ENCODE measurements around the gene PLEKHA4. TPM values are rescaled to one million over a fixed set of nuclear protein-coding genes. Genes with fewer than 3 reads are reported as not detected.
"Not testable (repeated sequence)": the region's sequence is repeated elsewhere in the genome, so short reads cannot be mapped to it uniquely, and the experiment has no call there.

The PLEKHA4 gene
- total RNA-seq, 1 donor from 2014 or later = 106 TPM

DNA sequence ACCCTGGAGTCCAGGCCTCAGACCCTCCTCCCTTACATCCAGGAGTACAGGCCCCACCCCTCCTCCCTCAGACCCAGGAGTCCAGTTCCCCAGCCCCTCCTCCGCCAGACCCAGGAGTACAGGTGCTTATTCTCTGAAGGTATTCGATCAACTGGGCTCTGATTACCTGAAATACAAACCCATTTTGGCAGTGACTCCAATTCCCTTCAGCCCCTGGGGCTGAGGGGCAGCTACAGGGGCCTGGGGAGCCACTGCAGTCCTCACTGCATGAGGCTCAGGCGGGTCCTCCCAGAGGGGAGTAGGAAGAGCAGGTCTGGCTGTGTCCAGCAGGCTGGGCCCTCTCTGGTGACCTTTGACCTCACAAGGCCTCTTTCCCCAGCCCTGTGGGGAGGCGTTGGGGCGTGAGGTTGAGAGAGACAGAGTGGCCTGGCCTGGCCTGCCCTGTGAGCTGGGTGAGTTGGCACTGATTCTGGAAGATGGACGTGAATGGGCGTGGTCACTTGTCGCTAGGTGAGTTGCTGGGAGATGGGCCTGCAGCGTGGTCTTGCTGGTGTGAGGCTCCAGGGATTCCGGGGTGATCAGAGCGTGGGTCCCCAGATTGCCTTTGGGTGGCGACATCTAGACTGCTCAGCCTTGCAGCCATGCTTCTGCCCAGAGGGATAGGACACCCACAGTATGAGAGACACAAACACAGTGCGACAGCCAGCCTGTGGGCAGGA is 60.7 kb downstream of the PLEKHA4 start:
- no peak for DNase-seq (ENCODE audit: low spot score)
- intact Hi-C loops (cut with DNase I) = no loop called here

GRCh38 chr19:48806818-48807589 is 61.4 kb downstream of the PLEKHA4 start:
- DNase-seq (ENCODE audit: low spot score) = no peak
- intact Hi-C loops (cut with DNase I) = no loop called here

DNA sequence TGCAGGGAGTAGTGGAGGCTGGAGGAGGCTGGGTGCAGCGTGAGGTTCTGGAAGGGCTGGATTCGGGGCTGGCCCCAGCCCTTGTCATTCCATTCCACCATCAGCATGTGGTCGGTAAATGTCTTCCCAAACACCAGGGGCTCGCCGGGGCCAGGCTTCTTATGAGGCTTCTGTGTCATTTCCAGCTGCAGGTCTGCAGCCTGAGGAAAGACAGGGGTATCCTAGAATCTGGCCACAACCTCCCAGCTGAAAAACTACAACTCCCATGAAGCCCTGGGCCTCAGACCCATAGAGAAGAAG is 61.9 kb downstream of the PLEKHA4 start:
- intact Hi-C loops (cut with DNase I) = no loop called here

GRCh38 chr19:48805452-48805851 is 63.0 kb downstream of the PLEKHA4 start:
- no peak for DNase-seq (ENCODE audit: low spot score)
- intact Hi-C loops (cut with DNase I) = no loop called here

More for the DNA sequence above, 61.9 kb downstream of the PLEKHA4 start:
- no peak for DNase-seq (ENCODE audit: low spot score)

GRCh38 chr19:48804496-48804895 is 63.9 kb downstream of the PLEKHA4 start:
- DNase-seq (ENCODE audit: low spot score) = no peak
- intact Hi-C loops (cut with DNase I) = no loop called here

- intact Hi-C loops (cut with DNase I) = no loop called here
Observed at GRCh38 chr19:48802623-48803022, 65.8 kb downstream of the PLEKHA4 start.

GRCh38 chr19:48799358-48800300 is 68.8 kb downstream of the PLEKHA4 start:
- intact Hi-C loops (cut with DNase I) = loop anchor here (5.0 kb wide), 1 partner anchor 168 kb away; the partner anchor contains the start of gene FTL
- DNase-seq (ENCODE audit: low spot score) = no peak

More at GRCh38 chr19:48802623-48803022, 65.8 kb downstream of the PLEKHA4 start:
- DNase-seq (ENCODE audit: low spot score) = no peak

DNA sequence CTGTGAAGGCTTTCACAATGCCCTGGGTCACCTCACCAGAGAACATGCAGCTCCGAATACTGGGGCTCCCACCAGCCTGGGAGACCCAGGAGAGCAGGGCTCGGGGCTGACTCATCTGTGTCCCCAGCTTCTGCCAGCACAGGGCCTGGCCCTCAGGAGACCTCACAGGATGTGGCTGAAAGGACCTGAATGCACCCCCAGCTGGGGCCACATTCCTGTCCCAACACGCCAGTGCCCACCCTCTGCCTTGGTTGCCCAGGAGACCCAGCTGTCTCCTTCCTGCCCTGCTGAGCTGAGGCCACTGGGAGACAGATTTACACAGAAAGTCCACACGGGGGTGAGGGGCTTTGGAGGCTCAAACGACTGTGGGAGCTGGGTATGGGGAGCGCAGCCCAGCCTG is 69.5 kb downstream of the PLEKHA4 start:
- DNase-seq (ENCODE audit: low spot score) = no peak
- intact Hi-C loops (cut with DNase I) = loop anchor here (5.0 kb wide), 1 partner anchor 168 kb away; the partner anchor contains the start of gene FTL

DNA sequence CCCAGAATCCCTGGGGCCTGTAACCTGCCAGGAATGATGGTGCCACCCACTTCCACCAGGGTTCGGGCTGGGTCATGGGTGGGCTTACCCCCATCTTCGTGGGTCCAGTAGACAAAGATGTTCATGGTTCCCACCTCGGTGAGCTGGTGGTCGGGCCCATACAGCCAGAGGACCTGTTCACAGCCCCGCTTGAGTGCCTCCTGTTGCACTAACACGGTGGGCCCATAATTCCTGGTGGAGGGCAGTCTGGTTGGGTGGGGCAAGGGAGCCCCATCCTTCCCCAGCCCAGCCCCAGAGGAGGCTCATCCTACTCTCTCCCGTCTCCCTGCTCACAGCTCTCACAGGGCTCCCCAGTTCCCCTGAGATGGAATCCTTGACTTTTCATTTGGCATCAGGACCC is 71.3 kb downstream of the PLEKHA4 start:
- intact Hi-C loops (cut with DNase I) = loop anchor here (5.0 kb wide), 1 partner anchor 170 kb away; the partner anchor contains the start of gene FTL
- no peak for DNase-seq (ENCODE audit: low spot score)

- intact Hi-C loops (cut with DNase I) = loop anchor here (5.0 kb wide), 1 partner anchor 171 kb away; the partner anchor contains the start of gene FTL
- no peak for DNase-seq (ENCODE audit: low spot score)
Observed at GRCh38 chr19:48796298-48797083, 71.9 kb downstream of the PLEKHA4 start.

GRCh38 chr19:48795685-48796070 is 72.7 kb downstream of the PLEKHA4 start:
- DNase-seq (ENCODE audit: low spot score) = no peak
- intact Hi-C loops (cut with DNase I) = loop anchor here (1.0 to 5.0 kb wide), 2 partner anchors 41 to 172 kb away; partner anchors contain the start of genes FTL and HSD17B14

DNA sequence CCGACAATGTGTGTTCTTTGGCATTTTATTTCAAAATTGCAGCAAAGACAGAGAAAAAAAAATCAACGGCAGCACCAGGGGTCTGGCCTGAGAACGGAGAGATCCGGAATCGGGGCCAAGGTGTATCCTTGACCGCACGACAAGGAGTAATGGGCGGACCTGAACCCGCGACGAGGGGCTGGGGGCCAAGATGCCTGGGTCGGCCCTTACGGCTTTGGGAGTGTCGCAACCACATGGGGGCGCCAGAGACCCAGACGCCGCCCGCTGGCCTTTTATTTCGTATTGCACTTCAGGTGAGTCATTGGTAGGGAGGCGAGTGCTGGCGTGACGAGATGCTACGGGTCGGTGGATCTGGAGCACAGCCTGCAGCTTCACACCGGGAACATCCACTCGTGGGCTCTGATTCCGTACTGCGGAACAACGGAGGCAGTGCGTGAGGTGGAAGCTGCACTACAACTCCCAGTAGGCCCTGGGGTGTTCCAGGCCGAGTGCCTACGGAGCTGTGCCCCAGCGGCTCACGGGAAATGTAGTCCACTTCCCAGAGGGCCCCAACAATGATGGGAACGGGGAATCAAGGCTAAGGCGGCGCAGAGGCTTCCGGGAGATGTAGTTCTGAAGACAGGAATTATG is 73.2 kb downstream of the PLEKHA4 start:
- DNase-seq (ENCODE audit: low spot score) = peak; percentile 95
- intact Hi-C loops (cut with DNase I) = loop anchor here (1.0 to 5.0 kb wide), 2 partner anchors 41 to 172 kb away; partner anchors contain the start of genes FTL and HSD17B14

DNA sequence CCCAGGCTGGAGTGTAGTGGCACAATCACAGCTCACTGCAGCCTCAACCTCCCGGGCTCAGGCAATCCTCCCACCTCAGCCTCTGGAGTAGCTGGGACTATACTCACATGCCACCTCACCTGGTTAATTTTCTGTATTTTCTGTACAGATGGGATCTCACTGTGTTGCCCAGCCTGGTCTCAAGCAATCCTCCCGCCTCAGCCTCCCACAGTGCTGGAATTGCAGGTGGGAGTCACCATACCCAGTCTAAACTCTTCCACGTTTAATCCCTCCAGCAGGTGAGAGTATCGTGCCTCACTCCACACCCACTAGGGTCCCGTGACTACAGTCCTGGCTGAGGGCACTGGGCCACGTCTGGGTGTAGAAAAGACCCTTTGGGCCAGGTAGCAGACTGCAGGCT is 74.1 kb downstream of the PLEKHA4 start:
- intact Hi-C loops (cut with DNase I) = no loop called here
- DNase-seq (ENCODE audit: low spot score) = no peak

DNA sequence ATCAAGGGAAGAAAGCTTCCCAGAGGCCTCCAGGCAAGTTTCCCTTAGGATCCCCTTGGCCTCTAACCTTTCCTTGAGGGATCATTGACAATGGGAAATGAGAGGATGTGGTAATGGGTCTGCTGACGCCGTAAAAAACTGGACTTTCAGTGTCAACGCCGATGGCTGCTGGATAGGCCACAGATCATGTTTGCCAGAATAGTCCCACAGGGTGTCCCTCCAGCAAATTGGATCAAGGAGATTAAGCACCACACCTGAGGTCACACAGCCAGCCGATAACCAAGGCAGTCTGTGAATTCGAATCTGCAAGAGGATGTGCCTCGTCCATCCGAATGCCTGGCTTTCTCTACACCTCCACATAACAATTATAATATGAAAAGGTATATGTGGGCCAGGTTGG is 75.1 kb downstream of the PLEKHA4 start:
- intact Hi-C loops (cut with DNase I) = no loop called here
- DNase-seq (ENCODE audit: low spot score) = no peak

- DNase-seq (ENCODE audit: low spot score); intact Hi-C loops (cut with DNase I): not testable (repeated sequence)
Observed at GRCh38 chr19:48787331-48787730, 81.1 kb downstream of the PLEKHA4 start.
